NT2/D1 (cell line): ENCODE results near the gene KRCC1.

Experiments
- SUZ12 ChIP-seq: IDR thresholded peaks from 2 replicates; pipeline ENCODE4 v1.6.1; 2011; ENCODE audit not compliant: insufficient read length, insufficient read depth; ENCODE audit errors: extremely low read depth
- YY1 ChIP-seq: IDR thresholded peaks from 2 replicates; pipeline ENCODE4 v1.6.1; 2011; ENCODE audit not compliant: insufficient read length, insufficient read depth
- ZNF274 ChIP-seq: IDR thresholded peaks from 2 replicates; pipeline ENCODE4 v1.6.1; 2011; ENCODE audit warnings: mild to moderate bottlenecking, low read depth, low read length

- no peak for TF ChIP-seq YY1
- no peak for TF ChIP-seq SUZ12
- no peak for TF ChIP-seq ZNF274
Observed at GRCh38 chr2:88067189-88067588, 11.6 kb upstream of the KRCC1 start.
